Smooth muscle cell (in vitro differentiated cells): ENCODE results near the gene SRR. TPM values are rescaled to one million over a fixed set of nuclear protein-coding genes. Genes with fewer than 3 reads are reported as not detected.

Experiments used
- DNase-seq: peaks from one replicate; lab custom pipeline; 2025; ENCODE audit not compliant: unreplicated experiment; lab: John Stamatoyannopoulos, UW
- H2AFZ ChIP-seq: fragments of 200-600 bp; sonication (generic); 2 replicates; pipeline ENCODE4 v1.6.0; 2016; ENCODE audit warnings: antibody characterized with exemption, low read depth, mild to moderate bottlenecking
- H3F3A ChIP-seq: fragments of 200-600 bp; sonication (generic); 2 replicates; pipeline ENCODE4 v1.6.0; 2017; ENCODE audit warnings: antibody characterized with exemption, low read depth
- H3K27ac ChIP-seq: fragments of 200-600 bp; sonication (generic); 2 replicates; pipeline ENCODE4 v1.5.1; 2016; ENCODE audit warnings: low read depth, mild to moderate bottlenecking
- H3K27me3 ChIP-seq: fragments of 200-600 bp; sonication (generic); 2 replicates; pipeline ENCODE4 v1.6.1; 2016; ENCODE audit warnings: low read depth, mild to moderate bottlenecking
- H3K36me3 ChIP-seq: fragments of 200-600 bp; sonication (generic); 2 replicates; pipeline ENCODE4 v1.5.1; 2016; ENCODE audit warnings: low read depth
- H3K4me1 ChIP-seq: fragments of 200-600 bp; sonication (generic); 2 replicates; pipeline ENCODE4 v1.5.1; 2016; ENCODE audit warnings: low read depth
- H3K4me2 ChIP-seq: fragments of 200-600 bp; sonication (generic); 2 replicates; pipeline ENCODE4 v1.6.0; 2016; ENCODE audit warnings: mild to moderate bottlenecking
- H3K4me3 ChIP-seq: fragments of 200-600 bp; sonication (generic); 2 replicates; pipeline ENCODE4 v1.5.1; 2016; ENCODE audit warnings: mild to moderate bottlenecking
- H3K79me2 ChIP-seq: fragments of 200-600 bp; sonication (generic); 2 replicates; pipeline ENCODE4 v1.6.0; 2016; ENCODE audit warnings: low read depth, mild to moderate bottlenecking
- H3K9ac ChIP-seq: fragments of 200-600 bp; sonication (generic); 2 replicates; pipeline ENCODE4 v1.6.0; 2016; ENCODE audit warnings: low read depth
- H3K9me3 ChIP-seq: fragments of 200-600 bp; sonication (generic); replicated peaks from 2 replicates; pipeline ENCODE4 v1.5.1; 2016; ENCODE audit warnings: low read depth
- H4K20me1 ChIP-seq: fragments of 200-600 bp; sonication (generic); 2 replicates; pipeline ENCODE4 v1.6.0; 2016; ENCODE audit warnings: low read depth
- CTCF ChIP-seq: fragments of 200-600 bp; sonication (generic); IDR thresholded peaks from 2 replicates; pipeline ENCODE4 v1.5.1; 2017; ENCODE audit warnings: borderline replicate concordance, mild to moderate bottlenecking, antibody characterized with exemption; ENCODE audit not compliant: insufficient read depth, poor library complexity, severe bottlenecking
- WGBS: methylation state at CpG from one replicate; pipeline ENCODE4 v1.1.7; 2016; ENCODE audit warnings: low lambda C conversion rate; 5-methylcytosine and 5-hydroxymethylcytosine counted together
- polyA plus RNA-seq: library from polyadenylated mRNA; unstranded; fragments of >200 nt; fragmentation: Nextera tagmentation; extraction: Ambion mirVana; gene quantifications from 2 replicates; pipeline ENCODE4 v1.2.1, GENCODE V29; 2016
- total RNA-seq: library from RNA; depleted of rRNA; stranded (reverse); fragments of >200 nt; gene quantifications from 2 replicates; pipeline ENCODE4 v1.2.3, GENCODE V29; 2014

SRR gene
- total and polyA plus RNA-seq, 2 experiments from 2014 or later, result 11.3 to 35.2 TPM

- Histone ChIP-seq H3K27ac (no peak overlapping the region), H3K27me3 (no peaks in the 10 kb centered on the region), H3F3A (no peaks in the 10 kb centered on the region), H3K4me2 (no peak overlapping the region), H3K4me3 (no peak overlapping the region), H3K9me3 (no peaks in the 10 kb centered on the region), H3K36me3 (no peaks in the 10 kb centered on the region), H3K79me2 (no peaks in the 10 kb centered on the region), H3K9ac (no peak overlapping the region), H4K20me1 (no peaks in the 10 kb centered on the region), H2AFZ (no peak overlapping the region), H3K4me1 (no peaks in the 10 kb centered on the region)
- TF ChIP-seq CTCF, result no peak
- no peak for DNase-seq
- 96% methylated on average over 3 of the region's 3 CpGs for WGBS
Observed at GRCh38 chr17:2317796-2318195, 14.0 kb downstream of the SRR start.

- no peaks in the 10 kb centered on the region for H3K27me3 ChIP-seq
- H3K9me3 ChIP-seq, result no peaks in the 10 kb centered on the region
- no peaks in the 10 kb centered on the region for H4K20me1 ChIP-seq
- H3K4me3 ChIP-seq, result no peak overlapping the region
- TF ChIP-seq CTCF, result no peak
- H3K27ac ChIP-seq, result no peak overlapping the region
- H3K36me3 ChIP-seq, result peaks cover 10% of the 10 kb centered on the region
- H3K4me1 ChIP-seq, result no peaks in the 10 kb centered on the region
- H3K79me2 ChIP-seq, result no peaks in the 10 kb centered on the region
- H3K4me2 ChIP-seq, result no peak overlapping the region
- no peaks in the 10 kb centered on the region for H3F3A ChIP-seq
- H3K9ac ChIP-seq, result no peak overlapping the region
- H2AFZ ChIP-seq, result no peak overlapping the region
- DNase-seq, result no peak
Observed at GRCh38 chr17:2319051-2319450, 15.3 kb downstream of the SRR start.

- TF ChIP-seq CTCF, result no peak
- H3K4me3 ChIP-seq, result no peak overlapping the region
- no peak overlapping the region for H3K4me2 ChIP-seq
- H3K79me2 ChIP-seq, result no peaks in the 10 kb centered on the region
- H2AFZ ChIP-seq, result no peak overlapping the region
- H3K4me1 ChIP-seq, result no peaks in the 10 kb centered on the region
- no peaks in the 10 kb centered on the region for H3K27me3 ChIP-seq
- H3K9me3 ChIP-seq, result no peaks in the 10 kb centered on the region
- WGBS, result 90% methylated on average over 1 of the region's 1 CpG
- no peak overlapping the region for H3K27ac ChIP-seq
- H3K9ac ChIP-seq, result no peak overlapping the region
- H3K36me3 ChIP-seq, result peaks cover 25% of the 10 kb centered on the region
- no peaks in the 10 kb centered on the region for H4K20me1 ChIP-seq
- H3F3A ChIP-seq, result no peaks in the 10 kb centered on the region
- no peak for DNase-seq
Observed at GRCh38 chr17:2321399-2321798, 17.6 kb downstream of the SRR start.

GRCh38 chr17:2323629-2324314, 20.0 kb downstream of the SRR start:
- Histone ChIP-seq H2AFZ (no peak overlapping the region), H3F3A (no peaks in the 10 kb centered on the region), H3K36me3 (peaks cover 25% of the 10 kb centered on the region), H4K20me1 (no peaks in the 10 kb centered on the region), H3K9ac (no peak overlapping the region), H3K4me1 (no peaks in the 10 kb centered on the region), H3K27ac (no peak overlapping the region), H3K4me3 (no peak overlapping the region), H3K27me3 (no peaks in the 10 kb centered on the region), H3K9me3 (no peaks in the 10 kb centered on the region), H3K79me2 (no peaks in the 10 kb centered on the region), H3K4me2 (no peak overlapping the region)
- no peak for DNase-seq
- 96% methylated on average over 2 of the region's 2 CpGs for WGBS
- TF ChIP-seq CTCF, result no peak
